RCC 7860 (cell line): ENCODE measurements around the gene DNAJC8.

Experiments
- DNase-seq: peaks from one replicate; pipeline ENCODE4 v3.0.0-alpha.2; 2015; ENCODE audit warnings: low spot score
- FAIRE-seq: peaks from 2 replicates; lab custom pipeline; 2012; peaks lifted over from hg19 to GRCh38; lab: Jason Lieb, UNC

DNAJC8 gene

DNA sequence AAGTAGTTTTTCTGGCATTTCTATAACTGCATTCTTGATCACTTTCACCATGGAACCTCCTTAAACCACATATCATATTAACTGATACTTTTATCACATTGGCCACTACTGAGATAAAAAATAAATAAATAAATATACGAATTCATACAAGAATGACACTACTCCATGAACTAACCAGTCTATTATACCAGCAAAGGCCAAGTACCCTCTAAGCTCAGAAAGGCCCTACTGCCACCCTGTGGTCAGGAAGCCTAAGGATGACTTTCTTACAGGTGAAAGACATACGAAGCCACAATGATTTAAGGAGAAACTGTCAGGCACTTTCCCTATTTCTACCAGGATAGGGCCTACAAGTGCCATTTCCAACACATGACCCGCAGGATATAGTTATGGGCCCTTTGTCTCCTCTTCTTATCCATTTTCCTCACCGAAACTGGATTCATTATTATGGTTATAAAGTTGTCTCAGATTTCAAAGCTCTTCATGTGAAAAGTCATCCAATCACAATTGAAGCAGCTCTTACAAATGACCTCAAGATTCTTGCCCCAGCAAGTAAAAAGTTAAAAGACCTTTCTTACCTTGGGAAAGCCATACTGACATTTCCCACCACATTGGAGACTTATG lies 23.9 kb downstream of the DNAJC8 start:
- FAIRE-seq (peak; percentile 71), DNase-seq (peak; percentile 53)

DNA sequence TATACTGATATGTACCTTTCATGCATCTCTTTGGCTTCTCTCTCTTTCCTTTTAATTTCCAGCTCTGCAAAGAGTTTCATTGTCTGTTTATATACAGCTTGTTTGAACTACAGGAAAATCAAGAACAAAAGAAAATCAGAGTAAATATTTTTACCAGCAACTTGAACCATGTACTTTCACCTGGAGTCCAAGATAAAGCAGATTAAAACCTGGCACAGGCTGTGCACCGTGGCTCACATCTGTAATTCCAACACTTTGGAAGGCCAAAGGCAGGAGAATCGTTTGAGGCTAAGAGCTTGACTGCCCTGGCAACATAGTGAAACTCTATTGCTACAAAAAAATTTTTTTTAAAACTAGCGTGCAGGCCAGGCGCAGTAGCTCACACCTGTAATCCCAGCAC lies 27.6 kb downstream of the DNAJC8 start:
- DNase-seq (no peak), FAIRE-seq (no peak)

DNA sequence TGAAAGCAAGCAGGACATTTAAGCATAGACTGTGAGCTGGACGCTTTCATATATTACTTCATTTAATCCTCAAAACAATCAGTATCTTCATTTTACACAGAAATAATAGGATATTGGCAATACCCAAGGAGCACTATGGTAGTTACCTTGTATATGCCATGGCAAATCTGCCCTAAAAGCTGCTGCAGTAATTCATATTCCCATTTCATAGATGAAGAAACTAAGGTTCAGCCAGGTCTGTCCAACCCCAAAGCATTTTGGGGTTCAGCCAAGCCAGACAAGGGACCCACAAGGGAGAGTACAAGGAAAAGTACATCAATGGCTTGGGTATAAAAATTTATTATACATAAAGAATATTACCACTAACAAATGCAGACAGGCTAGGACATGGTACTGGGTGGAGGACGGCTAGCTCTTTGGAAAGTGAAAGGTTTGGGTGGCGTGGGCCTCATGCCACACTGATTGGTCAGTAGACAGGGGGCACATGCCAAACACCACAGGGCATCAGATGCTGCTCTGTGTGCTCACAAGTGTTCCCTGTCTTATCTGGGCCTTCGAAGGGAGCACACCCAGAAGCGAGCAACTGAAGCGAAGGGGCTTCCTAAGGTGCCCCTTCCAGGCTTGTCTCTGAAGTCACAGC lies 32.5 kb downstream of the DNAJC8 start:
- FAIRE-seq: no peak
- no peak for DNase-seq

DNA sequence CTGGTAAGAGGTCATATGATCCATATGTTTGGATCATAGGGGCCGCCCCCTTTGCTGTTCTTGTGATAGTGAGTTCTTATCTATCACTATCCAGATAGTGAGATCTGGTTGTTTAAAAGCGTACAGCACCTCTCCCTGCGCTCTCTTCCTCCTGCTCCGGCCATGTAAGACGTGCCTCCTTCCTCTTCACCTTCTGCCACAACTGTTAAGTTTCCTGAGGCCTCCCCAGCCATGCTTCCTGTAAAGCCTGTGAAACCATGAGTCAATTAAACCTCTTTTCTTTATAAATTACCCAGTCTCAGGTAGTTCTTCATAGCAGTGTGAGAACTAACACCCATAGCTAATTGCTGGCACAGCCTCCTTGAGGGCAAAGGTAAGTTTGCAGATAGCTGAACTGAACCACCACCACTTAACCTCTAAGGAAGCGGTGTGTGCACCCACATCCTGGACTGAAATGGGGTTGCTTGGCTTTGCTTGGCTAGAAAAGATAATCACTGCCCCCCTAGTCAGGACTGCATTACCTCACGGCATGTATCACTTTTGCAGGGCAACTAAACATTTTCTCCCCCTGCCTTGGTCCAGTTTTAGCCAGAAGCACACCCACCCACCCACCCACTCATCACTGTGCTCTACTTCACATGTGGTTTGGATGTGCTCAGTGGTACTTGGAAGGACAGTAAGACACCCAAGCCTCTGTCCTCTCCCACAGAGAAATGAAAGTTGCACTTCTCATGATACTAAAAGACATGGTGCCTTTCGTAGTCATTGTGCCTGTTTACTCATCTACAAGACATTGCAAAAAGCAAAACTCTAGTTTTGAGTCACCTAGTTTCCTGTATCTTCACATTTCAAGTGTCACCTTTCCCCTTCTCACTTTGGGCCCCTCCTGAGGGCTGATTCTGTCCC lies 33.2 kb downstream of the DNAJC8 start:
- FAIRE-seq (no peak), DNase-seq (no peak)

DNA sequence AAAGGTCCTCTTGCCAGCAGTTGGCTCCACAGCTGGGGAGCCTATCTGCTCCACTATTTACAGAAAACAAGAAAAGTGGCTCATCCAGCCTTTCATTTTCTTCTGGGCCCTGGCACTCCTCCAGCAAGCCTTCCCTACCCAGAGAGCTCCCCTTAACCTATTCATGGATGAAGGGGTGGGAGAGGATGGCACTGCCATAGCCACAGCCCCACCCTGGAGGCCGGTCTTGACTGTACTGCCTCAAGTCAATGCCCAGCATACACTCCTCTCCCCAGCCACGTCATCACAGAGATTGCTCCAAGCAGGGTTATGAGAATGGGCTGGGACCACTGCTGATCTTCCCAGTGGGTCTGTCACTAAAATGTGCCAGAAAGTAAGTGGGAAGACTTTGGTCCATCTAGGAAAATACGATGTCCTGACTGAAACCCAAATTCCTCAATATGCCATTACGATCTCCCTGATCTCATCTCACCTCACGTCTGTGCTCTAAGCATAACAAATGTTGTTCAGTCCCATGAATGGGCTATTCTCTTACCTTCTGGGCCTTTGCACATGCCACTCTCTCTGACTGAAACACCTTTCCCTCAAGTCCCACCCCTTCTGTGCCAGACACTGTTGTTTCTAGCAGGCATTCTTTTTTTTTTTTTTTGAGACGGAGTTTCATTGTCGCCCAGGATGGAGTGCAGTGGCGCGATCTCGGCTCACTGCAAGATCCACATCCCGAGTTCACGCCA lies 35.0 kb downstream of the DNAJC8 start:
- no peak for DNase-seq
- no peak for FAIRE-seq

DNA sequence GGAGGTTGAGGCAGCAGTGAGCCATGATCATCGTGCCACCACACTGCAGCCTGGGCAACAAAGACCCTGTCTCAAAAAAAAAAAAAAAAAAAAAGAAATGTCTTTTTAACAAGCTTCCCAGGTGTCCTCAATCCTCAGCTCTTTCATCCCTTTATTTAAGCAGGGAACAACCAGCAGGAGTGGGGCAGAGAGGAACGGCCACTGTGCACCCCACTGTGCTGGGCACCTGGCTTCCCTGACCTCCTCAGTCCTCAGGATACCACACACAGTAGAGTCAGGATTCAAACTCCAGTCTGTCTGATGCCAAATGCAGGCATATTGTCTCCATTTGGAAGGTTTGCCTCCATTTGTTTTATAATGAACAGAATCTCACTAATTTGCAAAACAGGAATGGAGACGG lies 36.5 kb downstream of the DNAJC8 start:
- DNase-seq (no peak), FAIRE-seq (no peak)

DNA sequence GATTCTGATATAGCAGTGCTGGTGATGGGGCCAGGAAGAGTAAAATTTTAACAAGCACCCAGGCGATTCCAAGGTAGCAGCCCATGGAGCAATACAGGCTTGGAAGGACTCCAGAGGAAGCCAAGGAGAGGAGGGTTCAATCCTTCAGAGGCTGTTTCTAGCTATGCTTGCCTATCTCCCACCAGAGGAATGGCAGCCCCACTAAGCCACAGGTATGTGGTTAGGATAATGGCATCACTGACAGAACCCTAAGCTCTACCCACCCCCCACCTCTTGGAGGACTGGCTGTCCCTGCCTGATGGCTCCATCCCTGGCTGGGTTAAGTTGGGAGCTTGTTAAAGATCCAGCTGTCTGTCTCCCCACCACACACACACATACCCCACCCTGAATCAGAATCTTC lies 37.0 kb downstream of the DNAJC8 start:
- no peak for FAIRE-seq
- DNase-seq: peak; percentile 15

DNA sequence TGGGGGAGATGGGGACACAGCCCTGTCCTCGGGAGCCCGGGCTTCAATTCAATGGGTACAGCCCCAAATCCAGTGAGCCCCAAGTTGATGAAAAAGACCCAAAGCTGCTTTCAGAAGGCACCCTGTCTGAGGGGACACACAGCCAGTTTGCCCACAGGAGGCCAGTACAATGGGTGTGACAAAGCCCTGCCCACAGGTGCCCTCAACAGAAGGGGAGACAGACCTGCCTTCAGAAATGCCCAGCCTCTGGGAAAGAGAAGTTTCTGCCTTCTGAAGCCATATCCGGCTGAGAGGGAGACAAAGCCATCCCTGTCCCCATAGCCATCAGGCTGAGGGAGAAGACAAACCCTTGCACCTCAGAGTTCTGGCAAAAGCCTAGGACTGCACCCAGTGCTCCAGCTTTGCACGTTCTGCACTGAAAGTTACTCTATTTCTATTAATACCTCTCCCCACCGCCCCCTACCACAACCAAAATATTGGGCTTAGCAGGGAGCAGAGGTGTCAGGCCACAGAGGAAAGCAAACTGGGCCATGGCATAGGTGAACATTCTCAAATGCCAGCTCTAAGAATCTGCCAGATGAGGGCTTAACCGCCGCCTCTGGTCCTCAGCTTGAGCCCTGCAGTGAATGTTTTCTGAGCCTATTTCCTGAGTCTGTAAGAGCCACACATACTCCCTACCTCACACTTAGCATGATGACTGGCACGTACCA lies 38.3 kb downstream of the DNAJC8 start:
- DNase-seq: no peak
- no peak for FAIRE-seq

DNA sequence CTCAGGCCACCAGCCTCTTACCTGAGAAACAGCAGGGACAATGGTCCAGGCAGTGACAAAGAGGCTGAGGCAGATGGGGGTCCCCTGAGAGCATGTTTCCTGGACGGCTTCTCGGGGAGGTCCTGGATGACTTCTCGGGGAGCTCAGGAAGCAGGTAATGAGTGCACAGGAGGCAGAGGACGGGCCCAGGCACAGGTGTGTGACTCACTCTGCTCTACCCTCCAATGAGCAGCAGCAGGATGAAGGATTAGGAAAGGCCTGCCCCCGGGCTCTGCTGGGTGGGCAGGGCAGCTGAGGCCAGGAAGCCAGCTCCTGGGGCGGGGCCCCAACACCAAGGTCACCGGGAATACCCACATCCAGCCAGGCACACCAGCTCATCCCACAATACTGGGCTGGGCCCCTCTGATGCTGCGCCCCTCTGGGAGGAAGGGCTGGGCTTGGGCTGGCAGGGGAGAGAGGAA lies 39.1 kb downstream of the DNAJC8 start:
- FAIRE-seq (no peak), DNase-seq (no peak)

DNA sequence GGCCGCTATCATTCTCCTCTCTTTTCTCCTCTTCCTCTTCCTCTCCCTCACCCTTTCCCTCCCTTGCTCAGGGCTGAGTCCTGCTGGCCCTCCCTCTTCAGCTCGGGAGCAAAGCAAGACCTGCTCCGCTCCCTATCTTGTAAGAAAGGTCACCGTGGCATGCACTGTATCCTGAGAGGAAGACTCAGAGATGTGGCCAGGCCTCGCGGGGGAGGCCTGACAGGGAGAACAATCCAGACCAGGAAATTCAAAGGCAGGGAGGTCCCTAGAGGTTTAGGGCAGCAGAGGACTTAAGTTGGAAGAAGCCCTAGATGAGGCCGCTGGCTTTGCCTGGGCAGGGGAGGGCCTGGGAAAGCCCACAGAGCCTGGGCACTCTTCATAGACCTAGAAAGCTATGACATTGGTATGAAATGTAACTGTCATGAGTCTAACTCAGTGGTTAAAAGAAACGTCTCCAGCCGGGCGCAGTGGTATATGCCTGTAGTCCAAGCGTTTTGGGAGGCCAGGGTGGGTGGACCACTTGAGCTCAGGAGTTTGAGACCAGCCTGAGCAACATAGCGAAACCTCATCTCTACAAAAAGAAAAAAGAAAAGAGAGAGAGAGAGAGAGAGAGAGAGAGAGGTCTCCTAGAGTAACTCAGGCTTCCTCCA lies 41.7 kb downstream of the DNAJC8 start:
- DNase-seq (no peak), FAIRE-seq (no peak)

DNA sequence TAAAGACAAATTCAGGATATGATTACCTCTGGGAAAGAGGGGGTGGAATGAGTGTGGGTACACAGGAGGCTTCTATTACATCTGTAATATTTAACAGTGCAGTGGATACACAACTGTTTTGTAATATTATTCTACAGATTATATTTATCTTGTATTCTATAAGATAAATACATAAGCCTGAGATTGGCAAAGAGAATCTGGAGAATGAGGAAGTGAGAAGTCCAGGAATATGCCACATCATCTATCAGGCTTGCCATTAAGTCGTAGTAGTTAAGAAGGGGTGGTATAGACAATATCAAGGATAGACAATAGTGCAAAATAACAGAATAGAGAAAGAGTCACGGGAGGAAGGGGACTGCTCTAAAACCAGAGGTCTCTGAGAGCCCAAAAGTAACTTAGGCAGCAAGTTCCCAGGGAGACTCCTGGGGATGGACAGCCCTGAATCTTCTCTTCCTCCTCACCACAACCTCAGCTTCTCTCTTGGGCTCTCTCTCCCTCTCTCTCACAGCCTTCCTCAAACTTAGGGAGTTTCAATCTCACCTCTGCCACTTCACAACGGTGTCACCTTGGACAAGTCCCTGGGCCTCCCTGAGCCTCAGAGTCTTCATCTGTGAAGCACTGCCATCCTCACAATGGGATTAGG lies 42.4 kb downstream of the DNAJC8 start:
- FAIRE-seq: no peak

DNA sequence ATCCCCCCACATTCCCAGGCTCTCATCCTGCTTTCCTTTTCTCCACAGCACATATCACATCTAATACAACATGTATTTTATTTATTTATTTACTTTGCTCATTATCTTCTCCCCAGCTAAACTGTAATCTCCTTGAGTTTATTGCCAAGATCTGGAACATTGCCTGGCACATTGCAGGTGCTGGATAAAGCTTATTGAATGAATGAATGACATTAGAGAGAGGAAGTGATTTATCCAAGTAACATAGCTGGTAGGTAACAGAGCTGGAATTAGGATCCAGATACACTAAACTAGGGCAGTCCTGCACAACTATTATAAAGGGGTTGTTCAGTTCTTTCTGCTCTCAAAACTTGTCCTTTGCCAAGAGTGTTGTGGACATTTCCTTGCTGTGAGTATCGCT lies 47.8 kb downstream of the DNAJC8 start:
- FAIRE-seq (no peak), DNase-seq (no peak)

More for the DNA sequence above, 42.4 kb downstream of the DNAJC8 start:
- no peak for DNase-seq

DNA sequence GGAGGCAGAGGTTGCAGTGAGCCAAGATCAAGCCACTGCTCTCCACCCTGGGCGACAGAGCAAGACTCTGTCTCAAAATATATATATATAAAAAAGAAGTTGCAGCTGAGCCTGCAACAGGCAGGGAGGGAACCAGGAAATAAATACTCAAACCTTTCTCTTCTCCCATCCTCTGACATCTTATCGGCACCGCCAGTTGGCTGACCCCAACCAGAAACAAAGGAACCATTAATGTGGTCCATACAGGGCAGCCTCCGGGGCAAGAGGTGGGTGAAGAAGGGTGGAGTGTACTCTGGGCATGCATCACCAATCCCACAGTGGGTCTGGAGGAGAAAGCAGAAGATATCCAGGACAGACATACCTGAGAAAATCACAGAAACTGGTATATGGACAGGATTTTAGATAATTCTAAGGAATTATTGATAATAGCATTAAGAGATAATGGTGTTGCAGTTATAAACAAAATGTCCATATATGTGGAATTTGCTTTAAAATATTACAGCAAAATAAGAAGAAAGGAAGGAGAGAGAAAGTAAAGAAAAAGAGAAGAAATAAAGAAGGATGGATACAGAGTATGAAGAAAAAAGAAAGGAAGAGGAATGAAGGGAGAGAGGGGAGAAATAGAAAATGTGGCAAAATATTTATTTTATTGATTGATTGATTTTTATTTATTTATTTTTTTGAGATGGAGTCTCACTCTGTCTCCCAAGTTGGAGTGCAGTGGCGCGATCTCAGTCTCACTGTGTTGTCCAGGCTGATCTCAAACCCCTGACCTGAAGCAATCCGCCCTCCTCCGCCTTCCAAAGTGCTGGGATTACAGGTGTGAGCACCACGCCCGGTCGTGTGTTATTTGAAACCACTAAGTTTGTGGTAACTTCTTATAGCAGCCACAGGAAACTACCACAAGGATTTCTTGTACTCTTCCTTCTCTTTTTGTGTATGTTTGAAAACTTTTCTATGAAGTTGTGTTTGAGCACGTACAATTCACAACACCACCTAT lies 52.2 kb downstream of the DNAJC8 start:
- FAIRE-seq: no peak
- DNase-seq: no peak

DNA sequence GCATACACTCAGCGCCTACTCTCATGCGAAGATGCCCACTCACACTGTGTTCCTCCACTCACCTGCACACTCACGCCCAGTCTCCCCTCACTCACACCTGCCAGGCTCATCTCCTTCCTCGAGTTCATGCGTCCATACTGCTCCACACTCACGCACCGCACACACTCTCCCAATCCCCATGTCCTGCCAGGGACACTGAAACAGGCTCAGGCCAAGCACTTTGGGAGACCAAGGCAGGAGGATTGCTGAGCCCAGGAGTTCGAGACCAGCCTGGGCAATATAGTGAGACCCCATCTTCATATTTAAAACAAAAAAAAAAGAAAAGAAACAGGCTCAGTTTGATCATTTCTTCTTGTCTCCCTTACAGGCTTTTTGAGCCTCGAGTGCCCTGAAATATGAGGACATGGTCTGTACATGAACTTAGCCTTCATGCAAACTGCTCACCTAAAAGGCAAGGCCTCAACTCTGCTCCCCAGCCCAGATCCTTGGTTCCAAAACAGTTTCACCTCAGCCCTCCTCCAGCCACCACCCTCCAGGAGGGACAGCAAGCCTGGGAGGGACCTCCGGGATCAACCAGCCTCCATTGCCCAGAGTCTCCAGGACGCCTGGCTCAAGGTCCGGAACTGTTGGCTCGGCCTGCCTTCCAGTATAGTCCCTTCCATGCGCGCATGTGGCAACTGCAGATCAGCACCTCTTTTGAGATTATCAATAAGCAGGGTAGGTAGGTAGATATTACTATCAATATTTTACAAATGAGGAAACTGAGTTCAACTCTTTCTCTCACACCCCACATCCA lies 53.9 kb downstream of the DNAJC8 start:
- DNase-seq: no peak
- FAIRE-seq: no peak

DNA sequence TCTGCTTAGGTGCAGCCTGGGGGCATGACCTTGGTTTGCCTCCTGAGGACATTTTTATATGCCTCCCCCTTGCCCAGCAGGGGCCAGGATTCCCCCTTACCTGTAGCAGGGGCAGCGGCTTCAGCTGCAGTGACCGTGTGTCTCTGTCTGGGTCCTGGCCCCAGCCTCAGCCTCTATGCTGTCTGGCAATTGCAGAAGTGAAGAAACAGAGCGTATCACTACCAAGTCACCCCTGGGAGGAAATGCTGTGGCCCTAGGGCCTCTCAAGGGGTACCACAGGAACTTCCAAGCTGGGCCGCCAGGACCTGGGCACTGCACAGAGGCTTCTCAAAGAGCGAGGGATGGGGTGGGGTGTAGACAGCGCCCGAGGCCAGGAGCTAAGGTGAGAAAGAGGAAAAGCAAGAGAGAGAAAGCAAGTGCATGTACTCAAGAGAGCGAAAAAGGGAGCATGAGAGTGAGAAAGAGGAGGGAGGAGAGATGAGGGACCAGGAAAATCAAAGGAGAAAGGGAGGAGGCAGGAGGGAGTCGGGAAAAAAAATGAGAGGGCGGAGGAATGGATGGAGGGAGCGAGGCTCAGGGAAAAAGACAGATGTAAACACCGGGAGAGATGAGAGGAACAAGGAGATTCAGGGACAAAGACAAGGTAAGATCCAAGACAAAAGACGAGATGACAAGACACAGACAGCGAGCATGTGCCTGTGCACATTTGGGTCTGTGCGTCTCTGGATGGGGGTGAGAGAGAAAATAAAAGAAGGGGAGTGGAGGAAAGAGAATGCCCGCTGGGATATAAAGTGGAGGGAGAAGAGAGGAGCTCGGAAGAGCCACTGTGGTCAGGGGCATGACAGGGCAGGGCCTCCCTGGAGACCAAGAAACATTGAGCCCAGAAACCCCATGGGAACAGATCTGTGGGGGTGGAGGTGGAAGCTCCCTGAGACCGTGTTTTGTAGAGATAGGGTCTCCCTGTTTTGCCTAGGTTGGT lies 56.0 kb downstream of the DNAJC8 start, which contains the start of gene PTAFR:
TSS of gene PTAFR (minus strand) at position 199 of the 979 bp plus-strand sequence. CDS start 25,669 bp downstream, outside the sequence.
- FAIRE-seq (no peak), DNase-seq (no peak)

DNA sequence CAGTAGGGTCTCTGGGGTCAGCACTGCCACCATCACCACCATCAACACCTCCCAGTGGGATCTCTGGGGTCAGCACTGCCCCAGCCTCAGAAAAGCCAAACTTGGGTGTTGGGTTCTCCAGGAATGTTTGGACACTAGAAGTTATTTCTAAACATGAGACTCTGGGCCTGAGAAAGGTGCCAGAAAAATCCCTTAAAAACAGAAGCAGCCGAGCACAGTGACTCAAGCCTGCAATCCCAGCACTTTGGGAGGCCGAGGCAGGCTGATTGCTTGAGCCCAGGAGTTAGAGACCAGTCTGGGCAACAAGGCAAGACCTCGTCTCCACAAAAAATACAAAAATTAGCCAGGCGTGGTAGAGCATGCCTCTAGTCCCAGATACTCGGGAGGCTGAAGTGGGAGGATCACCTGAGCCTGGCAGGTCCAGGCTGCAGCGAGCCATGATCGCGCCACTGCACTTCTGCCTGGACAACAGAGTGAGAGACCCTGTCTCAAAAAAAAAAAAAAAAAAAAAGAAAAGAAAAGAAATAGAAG lies 56.8 kb downstream of the DNAJC8 start:
- no peak for DNase-seq
- no peak for FAIRE-seq
